Smooth muscle cell of the brain vasculature (primary cell): Measurements from ENCODE around the gene PCBP3.

Experiments
- DNase-seq: peaks from one replicate; pipeline ENCODE4 v3.0.0-alpha.2; 2012; ENCODE audit warnings: low read depth, low spot score

Gene PCBP3

GRCh38 chr21:45786660-45787059, 143.1 kb downstream of the PCBP3 start:
- no peak for DNase-seq

GRCh38 chr21:45787371-45787770, 143.8 kb downstream of the PCBP3 start:
- no peak for DNase-seq

GRCh38 chr21:45788198-45788597, 144.7 kb downstream of the PCBP3 start:
- DNase-seq, result no peak

- DNase-seq, result no peak
Observed at GRCh38 chr21:45788637-45789506, 145.3 kb downstream of the PCBP3 start.

GRCh38 chr21:45790427-45790826, 146.9 kb downstream of the PCBP3 start:
- no peak for DNase-seq

GRCh38 chr21:45791562-45792418, 148.3 kb downstream of the PCBP3 start:
- DNase-seq, result no peak

GRCh38 chr21:45792682-45793383, 149.3 kb downstream of the PCBP3 start:
- DNase-seq, result no peak

GRCh38 chr21:45794027-45794426, 150.5 kb downstream of the PCBP3 start:
- DNase-seq, result no peak

- no peak for DNase-seq
Observed at GRCh38 chr21:45796003-45796402, 152.5 kb downstream of the PCBP3 start.

GRCh38 chr21:45797338-45797737, 153.8 kb downstream of the PCBP3 start:
- DNase-seq, result no peak

GRCh38 chr21:45799765-45800338, 156.3 kb downstream of the PCBP3 start:
- DNase-seq, result no peak

- no peak for DNase-seq
Observed at GRCh38 chr21:45800339-45801080, 157.0 kb downstream of the PCBP3 start.

GRCh38 chr21:45801129-45801964, 157.8 kb downstream of the PCBP3 start:
- DNase-seq, result no peak

GRCh38 chr21:45801989-45802388, 158.5 kb downstream of the PCBP3 start:
- no peak for DNase-seq

GRCh38 chr21:45802425-45802824, 158.9 kb downstream of the PCBP3 start:
- DNase-seq, result no peak

- no peak for DNase-seq
Observed at GRCh38 chr21:45802956-45803617, 159.6 kb downstream of the PCBP3 start.

- DNase-seq, result no peak
Observed at GRCh38 chr21:45803618-45804340, 160.3 kb downstream of the PCBP3 start.

- no peak for DNase-seq
Observed at GRCh38 chr21:45804809-45805313, 161.3 kb downstream of the PCBP3 start.

- no peak for DNase-seq
Observed at GRCh38 chr21:45805321-45805720, 161.8 kb downstream of the PCBP3 start.
